SJCRH30 (cell line): Measurements from ENCODE around the gene EEF1AKMT1. TPM values are rescaled to one million over a fixed set of nuclear protein-coding genes. Genes with fewer than 3 reads are reported as not detected.

Experiments
- DNase-seq, 2 experiments: peaks; one replicate each; pipeline ENCODE4 v3.0.0-alpha.2; 2015 to 2020
- H3K27ac ChIP-seq: fragments of 250-450 bp; sonication (Bioruptor Pico); 2 replicates; pipeline ENCODE4 v1.5.1; 2020; ENCODE audit warnings: mild to moderate bottlenecking, moderate library complexity
- H3K27me3 ChIP-seq: fragments of 250-450 bp; sonication (Bioruptor Pico); 2 replicates; pipeline ENCODE4 v1.5.1; 2020; ENCODE audit warnings: mild to moderate bottlenecking, moderate library complexity
- H3K36me3 ChIP-seq: fragments of 250-450 bp; sonication (Bioruptor Pico); 2 replicates; pipeline ENCODE4 v1.5.1; 2020; ENCODE audit warnings: mild to moderate bottlenecking, moderate library complexity
- H3K4me1 ChIP-seq: fragments of 250-450 bp; sonication (Bioruptor Pico); 2 replicates; pipeline ENCODE4 v1.5.1; 2020; ENCODE audit warnings: mild to moderate bottlenecking, moderate library complexity
- H3K4me3 ChIP-seq: fragments of 250-450 bp; sonication (Bioruptor Pico); 2 replicates; pipeline ENCODE4 v1.5.1; 2020; ENCODE audit warnings: mild to moderate bottlenecking, moderate library complexity
- H3K9me3 ChIP-seq: fragments of 250-450 bp; sonication (Bioruptor Pico); replicated peaks from 2 replicates; pipeline ENCODE4 v1.5.1; 2020; ENCODE audit warnings: mild to moderate bottlenecking, moderate library complexity
- total RNA-seq: library from RNA; depleted of rRNA; stranded (reverse); fragments of >200 nt; shearing (Covaris generic); gene quantifications from 2 replicates; pipeline ENCODE4 v1.2.3, GENCODE V29; 2014

EEF1AKMT1 gene
- total RNA-seq, 1 experiment from 2014 or later: 4.8 TPM

DNA sequence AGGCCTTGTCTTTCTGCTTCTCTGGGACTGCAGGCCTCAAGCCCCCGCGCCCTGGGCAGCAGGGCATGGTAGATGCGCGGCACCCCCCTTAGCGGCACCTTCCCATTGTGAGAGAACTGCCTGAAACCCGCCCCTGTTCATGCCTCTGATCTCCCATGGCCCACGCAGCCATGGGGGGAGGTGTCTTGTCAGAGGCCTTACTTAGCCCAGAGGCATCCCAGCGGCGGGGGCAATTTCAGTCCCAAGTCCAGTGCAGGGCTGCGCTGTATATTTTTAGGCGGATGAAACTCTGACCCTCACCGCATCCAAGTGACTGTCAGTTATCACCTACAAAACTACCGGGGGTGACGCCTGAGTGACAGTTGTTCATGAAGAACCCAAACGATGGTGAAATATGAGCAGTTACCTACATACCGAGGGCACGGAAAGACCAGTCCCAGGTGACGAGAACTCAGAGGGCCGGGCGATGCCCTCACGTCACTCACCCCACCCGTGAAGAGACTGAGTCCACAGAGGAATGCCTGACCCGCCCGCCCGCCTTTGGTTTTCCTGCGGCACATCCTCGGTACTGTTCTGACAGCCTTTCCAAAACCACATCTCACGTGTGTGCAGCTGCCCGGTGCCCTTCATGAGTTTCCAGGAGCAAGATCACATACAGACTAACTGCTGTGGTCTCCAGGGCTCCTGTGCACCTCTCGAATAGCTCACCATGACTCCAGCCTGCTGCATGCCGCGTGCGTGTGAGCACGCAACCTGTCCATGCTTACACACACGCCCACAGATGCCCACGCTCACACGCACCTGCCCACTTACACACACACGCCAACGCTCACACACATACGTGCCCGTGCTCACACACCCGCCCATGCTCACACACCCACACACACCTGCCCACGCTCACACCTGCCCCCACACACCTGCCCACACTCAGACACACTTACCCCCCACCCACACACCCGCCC is 55.9 kb downstream of the EEF1AKMT1 start:
- H3K27ac ChIP-seq: no peak overlapping the region
- no peaks in the 10 kb centered on the region for H3K36me3 ChIP-seq
- H3K27me3 ChIP-seq: no peaks in the 10 kb centered on the region
- H3K9me3 ChIP-seq: no peaks in the 10 kb centered on the region
- no peak for DNase-seq
- peaks cover 33% of the 10 kb centered on the region for H3K4me1 ChIP-seq
- no peak overlapping the region for H3K4me3 ChIP-seq

GRCh38 chr13:20716951-20717350 is 56.8 kb downstream of the EEF1AKMT1 start:
- no peaks in the 10 kb centered on the region for H3K9me3 ChIP-seq
- no peaks in the 10 kb centered on the region for H3K27me3 ChIP-seq
- H3K36me3 ChIP-seq: no peaks in the 10 kb centered on the region
- no peak overlapping the region for H3K27ac ChIP-seq
- peaks cover 35% of the 10 kb centered on the region for H3K4me1 ChIP-seq
- peak; percentile 49 to 70 for DNase-seq
- H3K4me3 ChIP-seq: no peak overlapping the region

- H3K4me1 ChIP-seq: peaks cover 35% of the 10 kb centered on the region
- no peaks in the 10 kb centered on the region for H3K9me3 ChIP-seq
- H3K27ac ChIP-seq: no peak overlapping the region
- no peaks in the 10 kb centered on the region for H3K36me3 ChIP-seq
- no peak for DNase-seq
- H3K27me3 ChIP-seq: no peaks in the 10 kb centered on the region
- H3K4me3 ChIP-seq: no peak overlapping the region
Measured at GRCh38 chr13:20715330-20715712, 58.4 kb downstream of the EEF1AKMT1 start.

DNA sequence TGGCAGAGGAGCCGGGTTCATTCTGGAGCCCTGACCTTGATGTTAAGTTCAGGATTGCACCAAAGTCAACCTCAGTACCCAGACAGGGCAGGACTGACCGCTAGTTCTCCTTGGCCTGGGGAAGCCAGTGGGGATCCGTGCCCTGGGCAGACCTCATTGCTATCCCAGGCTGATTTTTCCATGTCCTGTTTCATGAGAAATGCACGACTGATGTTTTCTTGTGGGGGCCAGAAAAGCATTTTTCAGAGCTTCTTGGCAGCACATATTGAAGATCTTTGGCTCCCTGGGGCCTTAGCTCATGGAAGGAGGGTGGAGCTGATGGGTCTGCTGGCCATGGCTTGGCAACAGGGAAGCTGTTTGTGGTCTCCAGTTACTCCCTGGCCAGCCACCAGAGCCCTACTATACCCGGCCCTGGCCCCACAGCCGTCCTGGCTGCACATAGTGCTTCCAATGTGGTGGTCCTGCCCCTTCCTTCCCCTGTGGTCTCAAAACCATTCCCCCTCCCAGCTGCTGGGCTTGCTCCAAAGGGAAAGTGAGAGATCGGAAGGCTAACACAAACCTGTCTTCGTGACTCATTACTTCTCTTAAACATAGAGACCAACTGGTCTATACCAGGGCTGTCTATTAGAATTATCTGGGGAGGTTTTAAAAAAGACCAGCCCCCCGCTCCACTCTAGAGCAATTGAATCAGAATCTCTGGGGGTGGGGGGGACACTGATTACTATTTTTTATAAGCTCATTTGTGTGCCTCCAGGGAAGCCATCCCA is 59.0 kb downstream of the EEF1AKMT1 start:
- H3K4me3 ChIP-seq: no peak overlapping the region
- H3K27ac ChIP-seq: peak overlapping the region; percentile 1; the same call in 1 of the 2 replicates
- H3K4me1 ChIP-seq: peaks cover 35% of the 10 kb centered on the region
- H3K36me3 ChIP-seq: no peaks in the 10 kb centered on the region
- no peaks in the 10 kb centered on the region for H3K9me3 ChIP-seq
- no peaks in the 10 kb centered on the region for H3K27me3 ChIP-seq
- DNase-seq: peak; percentile 66 to 71

DNA sequence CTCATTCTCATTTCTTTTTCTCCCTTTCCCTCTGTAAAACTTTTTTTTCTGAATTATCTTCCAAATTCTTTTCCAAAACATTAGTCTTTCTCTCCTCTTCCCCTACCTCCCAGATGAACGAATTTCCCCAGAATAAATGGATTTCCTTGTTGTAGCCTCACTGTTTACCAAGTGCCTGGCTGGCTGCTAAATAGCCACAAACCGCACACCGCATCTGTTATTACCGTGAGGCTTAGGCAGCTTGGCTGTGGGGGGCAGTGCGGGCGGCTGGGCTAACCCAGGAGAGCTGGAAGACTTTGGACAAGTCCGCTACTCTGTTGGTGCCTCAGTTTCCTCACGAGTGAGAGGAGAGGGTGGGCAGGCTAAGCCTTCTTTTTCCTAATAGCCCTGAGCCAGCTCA is 59.6 kb downstream of the EEF1AKMT1 start:
- DNase-seq: peak; percentile 68
- Histone ChIP-seq H3K36me3 (no peaks in the 10 kb centered on the region), H3K27me3 (no peaks in the 10 kb centered on the region), H3K27ac (0 out of 2 replicates have a peak overlapping the region, but pooled peaks have one; percentile 1), H3K4me1 (peaks cover 35% of the 10 kb centered on the region), H3K4me3 (peak overlapping the region; percentile 50), H3K9me3 (no peaks in the 10 kb centered on the region)

- Histone ChIP-seq H3K4me1 (peaks cover 35% of the 10 kb centered on the region), H3K27me3 (no peaks in the 10 kb centered on the region), H3K4me3 (peak overlapping the region; percentile 50), H3K36me3 (no peaks in the 10 kb centered on the region), H3K27ac (no peak overlapping the region), H3K9me3 (no peaks in the 10 kb centered on the region)
- DNase-seq: peak; percentile 51 to 64
Measured at GRCh38 chr13:20713751-20714150, 60.0 kb downstream of the EEF1AKMT1 start.

GRCh38 chr13:20713014-20713376 is 60.8 kb downstream of the EEF1AKMT1 start:
- Histone ChIP-seq H3K27me3 (no peaks in the 10 kb centered on the region), H3K36me3 (no peaks in the 10 kb centered on the region), H3K4me1 (peaks cover 35% of the 10 kb centered on the region), H3K4me3 (peak overlapping the region; percentile 50), H3K27ac (no peak overlapping the region), H3K9me3 (no peaks in the 10 kb centered on the region)
- peak in 1 of 2 experiments; percentile 56 for DNase-seq

GRCh38 chr13:20711301-20712044 is 62.3 kb downstream of the EEF1AKMT1 start:
- Histone ChIP-seq H3K27ac (no peak overlapping the region), H3K4me3 (no peak overlapping the region), H3K27me3 (no peaks in the 10 kb centered on the region), H3K9me3 (no peaks in the 10 kb centered on the region), H3K4me1 (peaks cover 31% of the 10 kb centered on the region), H3K36me3 (no peaks in the 10 kb centered on the region)
- peak; percentile 36 to 43 for DNase-seq

DNA sequence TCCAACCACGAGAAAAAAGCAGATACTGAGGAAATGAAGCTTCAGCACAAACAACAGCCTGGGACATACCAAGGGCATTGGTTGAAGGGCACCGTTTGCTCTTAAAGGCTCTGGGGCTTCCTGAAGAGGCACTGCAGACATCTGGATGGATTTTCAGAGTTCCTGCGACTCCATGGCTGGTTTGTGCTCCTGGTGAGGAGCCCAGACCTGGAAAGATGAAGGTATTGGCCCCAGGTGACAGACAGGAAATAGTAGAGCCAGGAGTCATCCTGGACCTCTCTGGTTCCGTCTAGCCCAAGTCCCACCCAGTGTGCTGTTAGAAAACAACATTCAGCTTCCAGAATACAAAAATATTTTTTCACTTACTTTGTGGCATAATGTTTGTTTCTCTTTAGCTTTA is 64.0 kb downstream of the EEF1AKMT1 start:
- no peaks in the 10 kb centered on the region for H3K27me3 ChIP-seq
- no peaks in the 10 kb centered on the region for H3K9me3 ChIP-seq
- no peak overlapping the region for H3K27ac ChIP-seq
- no peak for DNase-seq
- H3K4me3 ChIP-seq: no peak overlapping the region
- H3K36me3 ChIP-seq: no peaks in the 10 kb centered on the region
- H3K4me1 ChIP-seq: peaks cover 26% of the 10 kb centered on the region

- no peak for DNase-seq
- Histone ChIP-seq H3K27ac (no peak overlapping the region), H3K27me3 (no peaks in the 10 kb centered on the region), H3K4me3 (no peak overlapping the region), H3K9me3 (no peaks in the 10 kb centered on the region), H3K36me3 (no peaks in the 10 kb centered on the region), H3K4me1 (peaks cover 22% of the 10 kb centered on the region)
Measured at GRCh38 chr13:20709369-20709768, 64.4 kb downstream of the EEF1AKMT1 start.

GRCh38 chr13:20708216-20708615 is 65.5 kb downstream of the EEF1AKMT1 start:
- Histone ChIP-seq H3K4me1 (peaks cover 15% of the 10 kb centered on the region; the same call in 1 of the 2 replicates), H3K9me3 (no peaks in the 10 kb centered on the region), H3K4me3 (no peak overlapping the region), H3K36me3 (no peaks in the 10 kb centered on the region), H3K27ac (no peak overlapping the region), H3K27me3 (no peaks in the 10 kb centered on the region)
- no peak for DNase-seq

DNA sequence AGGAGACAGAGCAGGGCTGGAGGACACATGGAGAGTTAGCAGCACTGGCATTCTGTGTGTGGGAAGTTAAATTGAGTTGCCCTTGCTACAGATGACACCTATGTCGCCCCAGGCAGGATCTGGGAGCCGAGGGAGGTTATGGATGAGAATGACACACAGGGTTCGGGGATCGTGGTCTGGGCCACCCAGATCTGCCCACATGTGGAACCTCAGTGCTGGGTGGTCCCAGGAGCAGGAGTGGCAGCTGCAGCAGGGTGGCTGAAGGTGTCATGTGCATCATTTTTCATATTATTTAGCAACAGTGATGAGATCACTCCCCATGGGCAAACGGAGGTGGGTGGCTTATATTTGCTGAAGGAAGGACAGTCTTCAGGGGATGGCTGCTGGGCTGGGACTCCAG is 67.1 kb downstream of the EEF1AKMT1 start:
- peak; percentile 67 to 69 for DNase-seq

GRCh38 chr13:20704459-20705069 is 69.2 kb downstream of the EEF1AKMT1 start:
- Histone ChIP-seq H3K36me3 (no peaks in the 10 kb centered on the region), H3K4me1 (peaks cover 12% of the 10 kb centered on the region; the same call in 1 of the 2 replicates), H3K9me3 (no peaks in the 10 kb centered on the region), H3K27ac (no peak overlapping the region), H3K27me3 (no peaks in the 10 kb centered on the region), H3K4me3 (no peak overlapping the region)
- DNase-seq: no peak

More for the DNA sequence above, 67.1 kb downstream of the EEF1AKMT1 start:
- H3K27me3 ChIP-seq: no peaks in the 10 kb centered on the region
- no peak overlapping the region for H3K27ac ChIP-seq
- no peak overlapping the region for H3K4me3 ChIP-seq
- peaks cover 10% of the 10 kb centered on the region; the same call in 1 of the 2 replicates for H3K4me1 ChIP-seq
- no peaks in the 10 kb centered on the region for H3K9me3 ChIP-seq
- no peaks in the 10 kb centered on the region for H3K36me3 ChIP-seq

DNA sequence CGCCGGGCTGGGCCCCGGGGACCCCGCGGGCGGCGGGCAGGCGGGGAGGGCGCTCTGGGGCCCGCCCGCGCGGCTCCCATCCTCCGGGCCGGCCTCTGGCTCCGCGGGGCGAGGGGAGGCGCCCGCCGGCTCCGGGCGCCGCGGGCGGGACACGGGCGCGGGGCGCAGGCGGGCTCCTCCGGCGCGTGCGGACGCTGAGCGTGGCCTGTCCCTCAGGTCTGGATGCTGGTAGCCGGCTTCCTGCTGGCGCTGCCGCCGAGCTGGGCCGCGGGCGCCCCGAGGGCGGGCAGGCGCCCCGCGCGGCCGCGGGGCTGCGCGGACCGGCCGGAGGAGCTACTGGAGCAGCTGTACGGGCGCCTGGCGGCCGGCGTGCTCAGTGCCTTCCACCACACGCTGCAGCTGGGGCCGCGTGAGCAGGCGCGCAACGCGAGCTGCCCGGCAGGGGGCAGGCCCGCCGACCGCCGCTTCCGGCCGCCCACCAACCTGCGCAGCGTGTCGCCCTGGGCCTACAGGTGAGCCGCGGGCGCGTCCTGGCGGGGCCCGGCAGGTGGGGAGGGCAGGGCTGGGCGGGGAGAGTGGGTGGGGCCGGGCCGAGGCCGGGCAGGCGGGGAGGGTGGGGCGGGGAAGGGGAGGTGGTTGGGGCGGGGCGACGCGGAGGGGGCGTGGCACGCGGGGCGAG is 69.8 kb downstream of the EEF1AKMT1 start:
- no peaks in the 10 kb centered on the region for H3K36me3 ChIP-seq
- peak; percentile 81 to 84 for DNase-seq
- H3K27ac ChIP-seq: no peak overlapping the region
- peak overlapping the region; percentile 72 for H3K4me3 ChIP-seq
- no peaks in the 10 kb centered on the region for H3K9me3 ChIP-seq
- H3K4me1 ChIP-seq: peaks cover 12% of the 10 kb centered on the region; the same call in 1 of the 2 replicates
- no peaks in the 10 kb centered on the region for H3K27me3 ChIP-seq
